ENCODE measurements around the gene DNAH8.

DNA sequence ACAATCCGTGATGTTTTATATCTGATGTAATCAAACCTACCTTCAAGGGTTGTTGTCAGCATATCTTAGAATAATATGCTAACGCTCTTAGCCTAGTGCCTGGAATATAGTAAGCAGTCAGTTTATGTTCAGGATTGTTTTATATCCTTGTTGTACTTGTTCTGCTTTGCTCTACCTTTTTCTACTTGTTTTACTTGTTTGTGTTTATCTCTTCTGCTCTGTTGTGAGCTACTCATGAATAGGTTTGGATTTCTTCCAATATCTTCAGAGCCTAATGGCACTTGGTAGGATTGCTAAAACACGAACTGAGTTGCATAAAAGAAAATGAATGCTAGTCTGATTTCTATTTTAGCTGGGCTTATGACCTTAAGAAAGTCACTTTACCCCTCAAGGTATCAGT, 40.1 kb downstream of the DNAH8 start:
- TF ChIP-seq, protein P1, sequence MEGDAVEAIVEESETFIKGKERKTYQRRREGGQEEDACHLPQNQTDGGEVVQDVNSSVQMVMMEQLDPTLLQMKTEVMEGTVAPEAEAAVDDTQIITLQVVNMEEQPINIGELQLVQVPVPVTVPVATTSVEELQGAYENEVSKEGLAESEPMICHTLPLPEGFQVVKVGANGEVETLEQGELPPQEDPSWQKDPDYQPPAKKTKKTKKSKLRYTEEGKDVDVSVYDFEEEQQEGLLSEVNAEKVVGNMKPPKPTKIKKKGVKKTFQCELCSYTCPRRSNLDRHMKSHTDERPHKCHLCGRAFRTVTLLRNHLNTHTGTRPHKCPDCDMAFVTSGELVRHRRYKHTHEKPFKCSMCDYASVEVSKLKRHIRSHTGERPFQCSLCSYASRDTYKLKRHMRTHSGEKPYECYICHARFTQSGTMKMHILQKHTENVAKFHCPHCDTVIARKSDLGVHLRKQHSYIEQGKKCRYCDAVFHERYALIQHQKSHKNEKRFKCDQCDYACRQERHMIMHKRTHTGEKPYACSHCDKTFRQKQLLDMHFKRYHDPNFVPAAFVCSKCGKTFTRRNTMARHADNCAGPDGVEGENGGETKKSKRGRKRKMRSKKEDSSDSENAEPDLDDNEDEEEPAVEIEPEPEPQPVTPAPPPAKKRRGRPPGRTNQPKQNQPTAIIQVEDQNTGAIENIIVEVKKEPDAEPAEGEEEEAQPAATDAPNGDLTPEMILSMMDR (IDR thresholded peaks at IDR 0.05 in 8 of 11, conservative IDR thresholded peaks at IDR 0.05 in 3 of 11): no peak
- TF ChIP-seq POLR2A (IDR thresholded peaks at IDR 0.05): no peak

Measured in spleen (tissue), 7 donors.